Stomach (tissue), 4 donors: ENCODE data around the gene SUSD6.

ENCODE experiments used
- EP300 ChIP-seq: sonication (generic); formaldehyde crosslinking; IDR thresholded peaks from one replicate; pipeline ENCODE4 v1.6.1; 2017; ENCODE audit warnings: antibody characterized with exemption
- POLR2A ChIP-seq, 4 donors: fragments of 450-650 bp; IDR thresholded peaks; one replicate each; pipeline ENCODE4 v1.6.1; 2016; ENCODE audit warnings: antibody characterized with exemption in 4 of 4, control low read depth in 2 of 4, mild to moderate bottlenecking in 1 of 4, moderate library complexity in 1 of 4
- POLR2AphosphoS5 ChIP-seq, 3 donors: sonication (generic); formaldehyde crosslinking; IDR thresholded peaks; one replicate each; pipeline ENCODE4 v1.6.1; 2016; ENCODE audit warnings: antibody characterized with exemption in 3 of 3
- TF ChIP-seq, protein P1 (sequence below), 7 experiments: fragments of 450-650 bp in 4 of 7; fragments of 200-600 bp in 3 of 7; sonication (generic) in 3 of 7; IDR thresholded peaks; one replicate each; pipeline ENCODE4 v1.5.1; 2016 to 2019; ENCODE audit warnings: antibody characterized with exemption in 7 of 7, control low read depth in 2 of 7, mild to moderate bottlenecking in 1 of 7

DNA sequence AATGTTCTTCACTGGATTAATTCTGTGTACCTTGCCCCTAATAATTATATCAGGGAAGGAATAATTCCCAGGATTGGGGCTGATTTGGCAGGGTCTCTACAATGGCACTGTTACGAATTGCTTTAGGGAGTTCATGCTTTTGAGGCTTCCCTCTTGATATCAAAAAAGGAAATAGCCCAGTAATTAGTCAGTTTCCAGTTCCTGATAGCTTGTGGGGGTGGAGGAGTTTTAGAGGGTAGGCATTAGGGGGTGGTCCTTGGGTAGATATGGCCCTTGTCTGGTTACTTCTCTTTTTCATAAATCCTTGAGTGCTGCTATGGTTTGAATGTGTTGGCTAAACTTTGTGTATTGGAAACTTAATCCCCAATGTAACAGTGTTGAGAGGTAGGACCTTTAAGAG lies 149.4 kb downstream of the SUSD6 start:
- TF ChIP-seq, protein P1, sequence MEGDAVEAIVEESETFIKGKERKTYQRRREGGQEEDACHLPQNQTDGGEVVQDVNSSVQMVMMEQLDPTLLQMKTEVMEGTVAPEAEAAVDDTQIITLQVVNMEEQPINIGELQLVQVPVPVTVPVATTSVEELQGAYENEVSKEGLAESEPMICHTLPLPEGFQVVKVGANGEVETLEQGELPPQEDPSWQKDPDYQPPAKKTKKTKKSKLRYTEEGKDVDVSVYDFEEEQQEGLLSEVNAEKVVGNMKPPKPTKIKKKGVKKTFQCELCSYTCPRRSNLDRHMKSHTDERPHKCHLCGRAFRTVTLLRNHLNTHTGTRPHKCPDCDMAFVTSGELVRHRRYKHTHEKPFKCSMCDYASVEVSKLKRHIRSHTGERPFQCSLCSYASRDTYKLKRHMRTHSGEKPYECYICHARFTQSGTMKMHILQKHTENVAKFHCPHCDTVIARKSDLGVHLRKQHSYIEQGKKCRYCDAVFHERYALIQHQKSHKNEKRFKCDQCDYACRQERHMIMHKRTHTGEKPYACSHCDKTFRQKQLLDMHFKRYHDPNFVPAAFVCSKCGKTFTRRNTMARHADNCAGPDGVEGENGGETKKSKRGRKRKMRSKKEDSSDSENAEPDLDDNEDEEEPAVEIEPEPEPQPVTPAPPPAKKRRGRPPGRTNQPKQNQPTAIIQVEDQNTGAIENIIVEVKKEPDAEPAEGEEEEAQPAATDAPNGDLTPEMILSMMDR (IDR thresholded peaks at IDR 0.05) = no peak
- TF ChIP-seq POLR2AphosphoS5 (IDR thresholded peaks at IDR 0.05) = no peak
- no peak for TF ChIP-seq EP300
- TF ChIP-seq POLR2A (IDR thresholded peaks at IDR 0.05) = no peak
